Heart left ventricle (tissue), 16 donors: ENCODE data around the gene ATXN2L. TPM values are rescaled to one million over a fixed set of nuclear protein-coding genes. Genes with fewer than 3 reads are reported as not detected.
A peak's percentile ranks its signal among the peaks of the same experiment; 100 is the strongest.

ENCODE experiments used
- ATAC-seq, 4 donors: fragments of 200-7000 bp; cut with Tn5 transposase; one replicate each; pipeline ENCODE4 v1.9.1; 2020 to 2022; ENCODE audit warnings: moderate library complexity in 4 of 4, mild to moderate bottlenecking in 3 of 4, moderate number of reproducible peaks in 1 of 4
- DNase-seq, 5 donors: peaks; one replicate each; pipeline ENCODE4 v3.0.0-alpha.2; 2020
- H3K27ac ChIP-seq, 12 donors: fragments of 200-600 bp; sonication (generic) in 4 of 12; one replicate each; pipeline versions ENCODE4 v1.5.0 to v1.8.0; 2016 to 2022; ENCODE audit warnings: mild to moderate bottlenecking in 2 of 12
- H3K27me3 ChIP-seq, 9 donors: fragments of 200-600 bp; sonication (generic) in 2 of 9; one replicate each; pipeline versions ENCODE4 v1.5.1 to v1.8.0; 2016 to 2022; ENCODE audit warnings: mild to moderate bottlenecking in 3 of 9
- H3K36me3 ChIP-seq, 9 donors: fragments of 200-600 bp; sonication (generic) in 2 of 9; one replicate each; pipeline versions ENCODE4 v1.5.0 to v1.8.0; 2018 to 2022; ENCODE audit warnings: mild to moderate bottlenecking in 2 of 9
- H3K4me1 ChIP-seq, 12 donors: fragments of 200-600 bp; sonication (generic) in 4 of 12; one replicate each; pipeline versions ENCODE4 v1.5.0 to v1.8.0; 2016 to 2022; ENCODE audit warnings: mild to moderate bottlenecking in 3 of 12
- H3K4me3 ChIP-seq, 12 donors: fragments of 200-600 bp; sonication (generic) in 4 of 12; one replicate each; pipeline versions ENCODE4 v1.5.0 to v1.8.0; 2017 to 2022; ENCODE audit warnings: mild to moderate bottlenecking in 9 of 12, moderate library complexity in 4 of 12
- H3K9me3 ChIP-seq, 12 donors: fragments of 200-600 bp; sonication (generic) in 4 of 12; one replicate each; pipeline versions ENCODE4 v1.5.0 to v1.8.0; 2016 to 2022; ENCODE audit warnings: mild to moderate bottlenecking in 1 of 12
- CTCF ChIP-seq, 12 donors: fragments of 200-600 bp; sonication (generic) in 4 of 12; IDR thresholded peaks; one replicate each; pipeline versions ENCODE4 v1.5.0 to v1.8.0; 2018 to 2022; ENCODE audit warnings: antibody characterized with exemption in 12 of 12, mild to moderate bottlenecking in 5 of 12
- POLR2A ChIP-seq, 2 donors: fragments of 450-650 bp; IDR thresholded peaks; one replicate each; pipeline ENCODE4 v1.6.1; 2017; ENCODE audit warnings: antibody characterized with exemption in 2 of 2, mild to moderate bottlenecking in 2 of 2, moderate library complexity in 2 of 2
- WGBS, 4 donors: extraction: QIAGEN DNeasy Blood & Tissue Kit in 2 of 4; methylation state at CpG; one replicate each; pipeline versions ENCODE4 v1.1.5 to v1.1.7; 2013 to 2018; 5-methylcytosine and 5-hydroxymethylcytosine counted together
- intact Hi-C, 10 donors: fragments of 100-400 bp; cut with DNase I; formaldehyde crosslinking; loops; one replicate each; pipeline versions ENCODE4 v1.11.1 to v1.14.2; 2022
- polyA plus RNA-seq, 2 donors: library from polyadenylated mRNA; stranded (reverse); fragments of 200-250 nt; gene quantifications; one replicate each; pipeline ENCODE4 v1.2.3, GENCODE V29; 2013
- total RNA-seq, 9 donors: library from RNA; depleted of rRNA in 2 of 9; stranded (reverse); fragments of >200 nt in 2 of 9; fragmentation: NEBNext Ultra II Directional in 3 of 9; extraction: Animal tissue kit (Norgen Biotek cat#: 25700) in 3 of 9; gene quantifications; one replicate each; pipeline versions ENCODE4 v1.1.0 to v1.2.4, GENCODE V29; 2016 to 2023
- donor health status: ischemic (EF 13 %, LVEDD 7.1; RV severe dilation, severe dysfunction).
- donor health status: healthy with polysubstance abuse.
- donor health status: DM: no; HTN: yes; CAD: no.
- donor health status: DM: no; HTN: no; CAD: no.
- donor health status: ischemic (EF 25% LVEDD 6.9; RV normal size, moderate dysfunction).
- donor health status: ischemic (EF 25% LVEDD 5.7; RV mildly dilated, moderate dysfunction).
- donor health status: healthy.
- donor health status: DM: yes; HTN: yes; CAD: no.
- donor health status: ischemic (EF 35%, LVEDD 5.7; RV mildly dilated, moderate dysfunction).
- donor health status: nonischemic (EF 11% LVEDD 7.7; RV severe dilation, severe dysfunction).
- donor health status: DM: yes; HTN: yes; CAD: no.
- donor health status: PGD.
- donor health status: ischemic (EF 29% LVEDD 5.4; RV normal size, mild dysfunction).
- donor health status: nonischemic (EF 23%, LVEDD 6.1; RV moderate dilation, normal function).

The ATXN2L gene
- total and polyA plus RNA-seq, 11 donors = 33.7 to 73.9 (median 44.8) TPM

- 88 to 95% (median 88%) methylated on average over 17 to 18 of the region's 18 CpGs for WGBS, 4 donors
- Histone ChIP-seq H3K27me3 (no peaks in the 10 kb centered on the region), H3K36me3 (peaks cover 2 to 63% (median 57%) of the 10 kb centered on the region in 9 donors), H3K4me1 (no peaks in the 10 kb centered on the region), H3K9me3 (no peaks in the 10 kb centered on the region), H3K4me3 (no peak overlapping the region), H3K27ac (no peak overlapping the region)
- intact Hi-C loops = no loop called here
- TF ChIP-seq CTCF (IDR thresholded peaks at IDR 0.05) = peak; percentile 34 to 69 (median 50)
- no peak for TF ChIP-seq POLR2A (IDR thresholded peaks at IDR 0.05)
- no peak for DNase-seq
- peak in 2 of 4 donors; percentile 25 to 37 for ATAC-seq
Measured at GRCh38 chr16:28873543-28874201, 50.9 kb downstream of the ATXN2L start.

- Histone ChIP-seq H3K4me1 (peaks cover 0 to 7% (median 4%) of the 10 kb centered on the region in 12 donors), H3K27me3 (no peaks in the 10 kb centered on the region), H3K9me3 (no peaks in the 10 kb centered on the region), H3K36me3 (peaks cover 2 to 56% (median 50%) of the 10 kb centered on the region in 9 donors), H3K4me3 (no peak overlapping the region), H3K27ac (no peak overlapping the region)
- no peak for ATAC-seq
- DNase-seq = no peak
- intact Hi-C loops = no loop called here
- 95 to 97% (median 96%) methylated on average over 6 of the region's 6 CpGs for WGBS, 4 donors
- TF ChIP-seq POLR2A (IDR thresholded peaks at IDR 0.05) (no peak), CTCF (IDR thresholded peaks at IDR 0.05) (no peak)
Measured at GRCh38 chr16:28874406-28874805, 51.6 kb downstream of the ATXN2L start.

GRCh38 chr16:28875134-28876018, 52.6 kb downstream of the ATXN2L start:
- Histone ChIP-seq H3K27ac (no peak overlapping the region), H3K27me3 (peaks cover 0 to 2% (median 0%) of the 10 kb centered on the region in 9 donors), H3K4me1 (peaks cover 4 to 13% (median 10%) of the 10 kb centered on the region in 12 donors), H3K36me3 (peaks cover 0 to 46% (median 40%) of the 10 kb centered on the region in 9 donors), H3K4me3 (no peak overlapping the region), H3K9me3 (no peaks in the 10 kb centered on the region)
- TF ChIP-seq CTCF (IDR thresholded peaks at IDR 0.05) (no peak), POLR2A (IDR thresholded peaks at IDR 0.05) (no peak)
- ATAC-seq = no peak
- intact Hi-C loops = loop anchor here in 5 of 10 donors (5.0 kb wide), 4 partner anchors 47 to 72 kb away; partner anchors contain the start of gene ATXN2L (in 1 of the 5)
- no peak for DNase-seq
- WGBS, 4 donors = 60 to 75% (median 61%) methylated on average over 7 to 13 of the region's 13 CpGs
